ENCODE data around the gene RAB11FIP2.
A peak's percentile ranks its signal among the peaks of the same experiment; 100 is the strongest.

DNA sequence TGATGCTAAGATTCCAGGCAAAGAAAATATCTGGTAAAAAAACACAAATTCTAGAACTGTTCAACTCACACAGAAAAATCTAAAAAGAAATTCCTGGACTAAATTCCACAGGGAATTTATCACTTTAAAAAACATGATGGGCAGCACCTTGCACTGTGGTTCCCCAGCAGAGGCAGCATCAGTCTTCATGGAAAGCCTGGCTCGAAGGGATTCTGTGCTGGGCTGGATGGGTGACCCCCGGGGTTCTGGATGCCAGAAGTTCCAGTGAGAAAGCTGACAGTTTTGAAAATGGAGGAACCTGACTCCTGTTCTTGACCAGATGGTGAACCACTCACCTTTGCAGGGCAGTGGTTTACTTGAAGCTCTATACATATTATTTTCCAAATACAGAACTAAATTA, 52.0 kb downstream of the RAB11FIP2 start:
- TF ChIP-seq POLR2AphosphoS5 (IDR thresholded peaks at IDR 0.05; ENCODE audit: low read depth, low read length), result no peak
- TF ChIP-seq, protein P1, sequence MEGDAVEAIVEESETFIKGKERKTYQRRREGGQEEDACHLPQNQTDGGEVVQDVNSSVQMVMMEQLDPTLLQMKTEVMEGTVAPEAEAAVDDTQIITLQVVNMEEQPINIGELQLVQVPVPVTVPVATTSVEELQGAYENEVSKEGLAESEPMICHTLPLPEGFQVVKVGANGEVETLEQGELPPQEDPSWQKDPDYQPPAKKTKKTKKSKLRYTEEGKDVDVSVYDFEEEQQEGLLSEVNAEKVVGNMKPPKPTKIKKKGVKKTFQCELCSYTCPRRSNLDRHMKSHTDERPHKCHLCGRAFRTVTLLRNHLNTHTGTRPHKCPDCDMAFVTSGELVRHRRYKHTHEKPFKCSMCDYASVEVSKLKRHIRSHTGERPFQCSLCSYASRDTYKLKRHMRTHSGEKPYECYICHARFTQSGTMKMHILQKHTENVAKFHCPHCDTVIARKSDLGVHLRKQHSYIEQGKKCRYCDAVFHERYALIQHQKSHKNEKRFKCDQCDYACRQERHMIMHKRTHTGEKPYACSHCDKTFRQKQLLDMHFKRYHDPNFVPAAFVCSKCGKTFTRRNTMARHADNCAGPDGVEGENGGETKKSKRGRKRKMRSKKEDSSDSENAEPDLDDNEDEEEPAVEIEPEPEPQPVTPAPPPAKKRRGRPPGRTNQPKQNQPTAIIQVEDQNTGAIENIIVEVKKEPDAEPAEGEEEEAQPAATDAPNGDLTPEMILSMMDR (IDR thresholded peaks at IDR 0.05; ENCODE audit: control extremely low read depth in 1 of 3, insufficient read depth in 1 of 3, low read depth in 1 of 3, low read length in 3 of 3), result peak in 1 of 3 experiments; percentile 10; a peak in 1 of 4 replicates
